HUDEP-2 (cell line): ENCODE results near the gene KCNS3.

Experiments
- DNase-seq, 76 experiments: peaks; one replicate each; lab custom pipeline; 2025; ENCODE audit not compliant: unreplicated experiment in 76 of 76; lab: John Stamatoyannopoulos, UW

KCNS3 gene, protein sequence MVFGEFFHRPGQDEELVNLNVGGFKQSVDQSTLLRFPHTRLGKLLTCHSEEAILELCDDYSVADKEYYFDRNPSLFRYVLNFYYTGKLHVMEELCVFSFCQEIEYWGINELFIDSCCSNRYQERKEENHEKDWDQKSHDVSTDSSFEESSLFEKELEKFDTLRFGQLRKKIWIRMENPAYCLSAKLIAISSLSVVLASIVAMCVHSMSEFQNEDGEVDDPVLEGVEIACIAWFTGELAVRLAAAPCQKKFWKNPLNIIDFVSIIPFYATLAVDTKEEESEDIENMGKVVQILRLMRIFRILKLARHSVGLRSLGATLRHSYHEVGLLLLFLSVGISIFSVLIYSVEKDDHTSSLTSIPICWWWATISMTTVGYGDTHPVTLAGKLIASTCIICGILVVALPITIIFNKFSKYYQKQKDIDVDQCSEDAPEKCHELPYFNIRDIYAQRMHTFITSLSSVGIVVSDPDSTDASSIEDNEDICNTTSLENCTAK

DNA sequence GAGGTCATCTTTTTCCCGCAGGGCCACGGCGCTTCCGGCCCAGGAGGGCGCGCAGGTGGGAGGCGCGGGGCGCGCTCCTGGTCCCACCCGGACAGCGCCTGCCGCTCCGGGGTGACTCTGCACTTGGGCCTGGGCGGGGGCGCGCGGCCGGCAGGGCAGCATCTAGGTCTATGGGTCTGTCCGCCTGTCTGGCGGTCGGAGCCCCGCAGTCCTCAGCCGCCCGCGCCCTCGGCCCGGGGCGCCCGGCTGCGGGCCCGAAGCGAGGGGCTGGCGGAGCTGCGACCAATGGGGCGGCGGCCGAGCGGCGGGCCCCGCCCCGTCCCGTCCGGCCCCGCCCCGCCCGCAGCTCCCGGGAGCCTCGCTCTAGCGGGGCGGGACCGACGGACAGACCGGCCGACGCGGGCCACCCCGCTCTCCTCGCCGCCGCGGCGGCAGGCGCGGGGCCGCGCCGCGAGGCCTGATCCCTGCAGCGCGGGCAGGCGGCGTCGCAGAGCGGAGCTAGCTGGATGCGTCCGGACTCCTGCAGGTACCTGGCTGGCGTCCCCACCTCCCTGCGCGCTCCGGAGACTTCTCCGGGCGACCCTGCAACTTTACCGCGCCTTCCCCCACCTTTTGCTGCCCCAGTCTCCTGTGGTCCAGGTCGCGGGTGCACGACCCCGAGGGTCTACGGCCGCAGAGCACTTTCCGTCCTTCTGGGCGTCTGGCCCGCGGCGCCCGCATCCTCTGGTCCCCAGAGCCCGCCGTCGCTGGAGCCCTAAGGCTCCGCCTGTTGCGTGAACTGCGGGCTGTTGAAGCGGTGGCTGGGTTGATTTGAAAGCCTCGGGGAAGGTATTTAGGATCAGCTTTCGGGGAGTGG is at the start of gene KCNS3:
Gene KCNS3, plus strand, starts transcription at position 387 of the 856 bp plus-strand sequence. CDS start 52,342 bp downstream, outside the sequence.
- DNase-seq: peak in 6 of 76 experiments; percentile 2 to 27 (median 5)

DNA sequence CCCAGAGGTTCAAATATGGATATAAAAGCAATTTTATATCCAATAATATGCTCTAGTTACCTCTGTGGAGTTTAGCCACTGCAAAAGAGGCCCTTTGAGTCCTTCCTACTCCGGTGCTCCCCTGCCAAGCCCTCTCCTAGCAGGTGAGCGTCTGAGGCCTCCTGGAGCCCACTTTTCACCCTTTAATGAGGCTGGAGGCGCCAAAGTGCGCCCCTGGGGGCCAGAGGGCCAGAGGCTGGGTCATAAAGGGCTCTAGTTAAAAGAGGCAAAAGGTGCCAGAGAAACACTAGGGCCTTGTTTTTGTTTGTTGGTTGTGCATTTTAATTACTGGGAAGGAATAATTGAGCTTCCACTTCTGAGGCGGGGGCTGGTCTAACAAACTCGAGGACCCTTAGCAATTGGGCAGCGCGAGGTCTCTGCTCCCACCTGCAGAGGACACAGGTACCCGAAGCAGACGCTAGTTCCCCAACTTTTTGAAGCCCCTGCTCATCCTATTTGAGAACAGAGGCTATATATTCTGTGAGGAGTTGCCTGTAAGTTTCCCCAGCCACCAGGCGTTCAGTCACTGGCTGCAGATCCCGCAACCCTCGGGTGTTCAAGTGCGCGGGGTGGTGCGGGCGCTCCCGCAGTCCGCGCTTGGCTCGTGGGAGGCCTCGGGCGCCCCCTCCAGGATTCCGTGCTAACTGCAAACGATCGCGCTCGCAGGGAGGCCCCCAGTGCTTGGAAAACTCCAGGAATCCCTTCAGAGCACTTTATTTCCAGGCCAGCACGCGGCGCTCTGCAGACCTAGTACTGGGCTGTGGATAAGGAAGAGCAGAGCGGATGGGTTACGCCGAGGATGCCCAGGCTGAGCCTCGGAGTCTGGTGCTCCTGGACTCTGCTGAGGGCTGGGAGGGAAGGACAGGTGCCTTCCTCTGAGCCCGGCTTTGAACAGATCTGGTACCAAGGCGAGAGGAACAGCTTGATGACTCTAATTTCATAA is 48.1 kb upstream of the KCNS3 start:
- peak in 54 of 76 experiments; percentile 6 to 61 (median 28) for DNase-seq

DNA sequence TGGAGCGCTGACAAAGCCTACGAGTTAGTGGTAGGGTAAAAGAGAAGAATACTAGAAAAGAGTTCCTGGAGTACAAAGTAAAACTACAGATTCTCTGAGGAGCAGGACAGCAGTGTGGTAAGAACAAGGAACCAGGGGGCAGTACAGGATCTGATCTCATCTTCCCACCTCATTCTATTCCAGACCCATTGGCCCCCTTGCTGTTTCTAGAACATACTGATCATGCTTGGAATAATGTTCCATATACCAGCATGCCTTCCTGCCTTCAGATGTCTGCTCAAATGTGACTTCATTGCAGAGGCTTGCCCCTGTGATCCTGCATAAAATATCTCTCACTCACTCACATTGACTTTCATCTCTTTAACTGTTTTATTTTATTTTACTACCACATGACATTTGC is 43.0 kb upstream of the KCNS3 start:
- no peak for DNase-seq

DNA sequence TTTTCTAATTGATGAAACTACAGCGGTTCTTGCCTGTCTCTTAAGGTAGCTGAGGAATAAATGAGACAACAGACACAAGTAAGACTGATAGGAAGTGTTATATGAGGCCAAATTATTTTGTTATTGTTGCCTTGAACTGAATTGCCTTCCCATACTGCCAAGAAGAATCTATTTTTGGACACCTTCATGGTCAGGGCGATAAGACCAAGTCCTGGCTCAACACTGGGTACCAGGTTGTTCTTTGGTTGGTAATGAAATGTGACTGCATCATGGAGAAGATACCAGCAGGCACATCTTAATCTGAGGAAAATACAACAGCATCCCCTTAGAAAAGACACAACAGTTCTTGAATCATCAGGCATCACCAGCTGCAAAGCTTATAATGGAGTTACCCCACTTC is 38.5 kb upstream of the KCNS3 start:
- no peak for DNase-seq

DNA sequence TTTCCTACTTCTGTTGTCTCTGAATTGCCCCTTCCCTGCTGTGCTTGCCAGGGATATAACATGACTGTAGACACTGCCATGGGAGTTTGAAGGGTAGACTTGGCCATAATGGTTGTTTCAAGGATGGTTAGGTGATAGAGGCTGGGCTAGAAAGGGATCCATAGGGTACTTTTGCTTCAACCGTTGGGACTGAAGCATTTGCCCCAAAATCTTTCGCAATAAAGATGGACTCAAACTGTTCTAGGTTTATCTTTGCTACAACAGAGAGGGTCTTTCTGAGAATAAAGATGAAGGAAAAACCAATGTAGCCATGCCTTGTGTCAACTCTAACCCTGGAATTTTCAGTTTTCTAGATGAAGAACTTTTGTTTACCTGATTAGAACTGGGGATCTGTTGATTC is 35.0 kb upstream of the KCNS3 start:
- no peak for DNase-seq

DNA sequence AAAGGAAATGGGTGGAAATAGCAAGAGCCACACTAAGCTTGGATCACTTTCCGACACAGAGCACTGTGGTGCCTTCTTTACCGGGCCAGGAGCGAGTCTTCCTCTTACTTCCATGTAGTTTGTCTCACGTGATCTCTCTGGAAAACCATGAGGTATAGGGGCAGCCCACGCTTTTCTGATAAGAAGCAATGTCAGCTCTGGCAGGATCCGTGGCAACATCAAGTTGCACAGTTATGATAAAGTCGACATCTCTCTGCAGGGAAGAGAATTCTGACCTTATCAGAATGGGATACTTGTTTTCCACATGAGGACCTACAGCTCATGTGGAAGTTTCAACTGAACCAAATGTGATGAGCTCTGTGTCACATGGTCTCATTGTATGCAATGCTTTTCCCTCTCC is 32.7 kb upstream of the KCNS3 start:
- DNase-seq: no peak

DNA sequence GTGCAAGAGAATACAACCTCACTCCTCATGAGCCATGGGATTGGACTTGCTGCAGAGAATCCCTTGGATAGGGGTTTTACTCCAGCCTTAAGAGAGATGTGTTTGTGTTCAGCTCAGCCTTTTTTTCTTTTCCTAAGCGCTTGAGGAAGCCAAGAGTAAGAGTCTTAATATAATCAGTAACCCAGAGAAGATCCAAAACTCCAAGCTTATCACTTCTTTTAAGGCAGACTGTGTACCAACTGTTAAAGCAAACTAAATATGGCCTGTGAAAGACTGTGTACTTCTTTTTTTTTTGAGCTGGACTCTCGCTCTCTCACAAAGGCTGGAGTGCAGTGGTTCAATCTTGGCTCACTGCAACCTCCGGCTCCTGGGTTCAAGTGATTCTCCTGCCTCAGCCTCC is 31.8 kb upstream of the KCNS3 start:
- DNase-seq: no peak

DNA sequence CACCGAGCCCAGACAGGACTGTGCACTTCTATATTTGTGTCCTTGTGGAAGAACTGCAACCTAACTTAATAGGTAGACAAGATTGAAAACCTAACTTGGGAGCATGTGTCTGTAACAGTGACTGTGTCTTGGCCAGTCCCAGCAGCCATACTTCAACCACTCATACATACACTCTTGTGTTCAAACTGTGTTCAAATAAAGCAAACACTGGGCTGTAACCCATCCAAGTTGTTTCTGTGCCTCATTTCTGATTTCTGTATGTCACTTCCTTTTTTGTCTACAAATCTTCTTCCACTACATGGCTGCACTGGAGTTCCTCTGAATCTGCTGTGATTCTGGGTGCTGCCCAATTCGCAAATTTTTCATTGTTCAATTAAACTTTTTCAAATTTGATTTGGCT is 31.2 kb upstream of the KCNS3 start:
- DNase-seq: no peak

DNA sequence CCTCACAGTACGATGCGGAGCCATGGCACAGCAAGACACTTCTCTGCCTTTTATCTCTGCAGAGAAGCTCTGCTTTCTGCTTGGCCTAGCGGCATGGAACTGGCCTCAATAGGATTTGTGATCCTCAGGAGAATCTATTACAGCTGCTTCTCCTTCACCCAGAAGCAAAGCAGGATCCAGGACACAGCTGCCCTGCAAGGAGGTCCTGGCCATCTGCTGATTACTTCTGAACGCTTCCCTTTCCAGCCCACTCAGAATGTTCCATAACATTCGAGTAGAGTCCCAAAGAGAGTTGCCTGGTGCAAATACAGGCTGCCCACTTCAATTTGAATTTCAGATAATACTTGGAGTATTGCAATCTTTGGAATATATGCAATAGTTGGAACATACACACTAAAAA is 29.2 kb upstream of the KCNS3 start:
- no peak for DNase-seq

DNA sequence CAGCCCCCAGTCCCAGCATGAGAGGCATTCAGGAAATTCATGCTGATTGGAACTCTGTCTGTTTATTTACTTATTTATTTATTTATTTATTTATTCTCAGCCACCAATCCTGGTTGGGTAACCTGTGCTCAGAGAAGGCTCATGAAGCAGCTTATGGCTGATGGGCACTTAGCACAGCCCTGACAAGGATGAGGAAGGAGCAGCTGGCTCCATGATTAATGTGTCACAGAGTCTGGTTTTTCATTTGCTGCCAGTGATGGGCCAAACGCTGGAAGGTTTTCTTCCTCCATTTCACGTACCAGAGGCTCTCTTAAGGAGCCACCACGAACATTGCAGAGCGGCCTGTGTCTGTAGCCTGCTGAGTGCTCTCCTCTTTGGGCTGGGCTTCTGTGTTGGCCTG is 28.3 kb upstream of the KCNS3 start:
- no peak for DNase-seq

DNA sequence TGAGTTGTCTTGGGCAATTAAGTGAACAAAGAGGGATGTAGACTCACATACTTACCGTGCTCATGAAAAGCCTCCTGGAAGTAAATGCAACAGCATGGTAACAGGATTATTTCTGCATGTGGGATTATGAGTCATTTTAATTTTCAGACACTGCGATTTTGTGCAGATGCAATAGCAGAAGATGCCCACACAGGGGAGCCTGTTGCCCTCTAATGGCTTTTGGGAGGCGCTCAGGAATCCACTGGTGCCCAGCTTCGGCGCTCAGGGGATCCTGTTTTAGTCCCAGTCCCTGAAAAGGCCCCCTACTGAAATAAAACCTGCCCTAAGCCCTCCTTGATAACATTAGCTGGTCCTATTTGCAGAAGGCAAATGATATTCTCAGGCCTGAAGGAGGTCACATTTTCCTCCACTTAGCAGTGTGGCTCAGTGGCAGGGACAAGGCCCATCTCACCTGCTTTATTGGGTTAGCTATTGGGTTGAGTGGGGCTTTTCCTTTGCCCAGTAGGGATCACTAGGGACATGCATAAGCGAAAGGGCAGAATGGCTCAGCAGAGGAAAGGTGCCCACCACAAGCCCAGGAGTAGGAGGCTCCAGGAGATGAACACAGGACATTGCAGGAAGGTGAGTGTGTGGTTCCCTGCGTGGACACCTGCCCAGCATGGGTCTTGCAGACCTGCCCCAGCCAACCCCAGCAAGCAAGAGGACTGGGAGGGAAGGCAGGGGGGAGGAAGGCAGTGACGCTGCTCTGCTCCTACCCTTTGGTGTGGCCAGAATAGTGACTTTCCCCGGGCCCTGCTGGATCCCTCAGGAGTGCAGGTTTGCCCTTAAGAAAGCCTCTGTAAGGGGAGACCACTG is 26.5 kb upstream of the KCNS3 start:
- DNase-seq: peak in 44 of 76 experiments; percentile 0 to 67 (median 19)

DNA sequence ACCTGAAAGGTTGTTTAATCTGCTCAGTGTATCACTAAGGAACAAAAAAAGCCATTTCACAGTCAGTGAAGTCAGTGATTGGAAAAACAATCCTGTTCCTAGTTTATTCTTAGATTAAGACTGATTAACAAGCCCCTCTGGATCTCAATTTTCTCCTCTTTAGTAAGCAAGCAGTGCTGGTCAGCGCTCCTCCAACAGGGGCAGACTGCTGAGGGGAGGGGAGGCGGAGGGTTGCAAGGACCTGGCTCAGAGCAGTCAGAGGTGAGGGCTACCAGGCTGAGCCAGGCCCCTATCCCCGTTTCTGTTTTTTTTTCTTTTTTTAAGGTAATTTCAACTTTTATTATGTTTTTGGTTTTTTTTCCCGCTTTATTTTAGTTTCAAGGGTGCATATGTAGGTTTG is 24.7 kb upstream of the KCNS3 start:
- DNase-seq: no peak

DNA sequence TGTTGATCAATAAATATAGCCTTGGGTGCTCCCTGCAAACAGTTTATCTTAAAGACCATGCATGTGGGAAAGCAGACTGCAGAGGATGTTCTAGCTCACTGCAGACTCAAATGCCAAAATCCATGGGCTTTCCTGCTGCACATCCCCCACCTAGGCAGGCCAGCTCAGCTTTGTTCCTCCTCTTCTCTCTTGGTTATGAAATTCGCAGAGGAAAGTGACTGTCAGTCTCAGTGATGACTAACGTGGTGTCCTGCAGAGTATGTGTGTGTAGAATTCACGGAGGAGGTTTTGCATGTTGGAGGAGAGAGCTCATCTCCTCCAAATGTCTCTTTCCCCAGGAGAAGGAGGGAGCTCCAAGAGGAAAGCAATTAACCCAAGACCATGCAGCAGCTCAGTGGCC is 21.4 kb upstream of the KCNS3 start:
- no peak for DNase-seq

DNA sequence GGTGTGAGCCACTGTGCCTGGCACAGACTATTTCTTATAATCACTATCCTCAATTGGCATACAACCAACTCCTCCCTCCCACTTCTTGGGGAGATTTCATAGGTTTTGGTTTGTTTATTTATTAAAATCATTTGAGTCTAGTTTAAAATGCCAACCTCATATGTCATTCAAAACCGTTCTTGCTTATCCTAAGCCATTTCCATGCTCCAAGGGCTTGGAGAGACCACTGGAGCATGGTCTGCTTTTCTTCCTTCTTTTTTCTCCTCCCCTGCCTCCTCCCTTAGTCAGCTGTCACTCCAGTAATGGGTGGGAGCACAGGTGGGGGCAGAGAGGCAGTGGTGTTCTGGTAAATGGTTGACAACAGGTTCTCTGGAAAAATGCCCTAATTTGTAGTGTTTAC is 20.4 kb upstream of the KCNS3 start:
- no peak for DNase-seq

DNA sequence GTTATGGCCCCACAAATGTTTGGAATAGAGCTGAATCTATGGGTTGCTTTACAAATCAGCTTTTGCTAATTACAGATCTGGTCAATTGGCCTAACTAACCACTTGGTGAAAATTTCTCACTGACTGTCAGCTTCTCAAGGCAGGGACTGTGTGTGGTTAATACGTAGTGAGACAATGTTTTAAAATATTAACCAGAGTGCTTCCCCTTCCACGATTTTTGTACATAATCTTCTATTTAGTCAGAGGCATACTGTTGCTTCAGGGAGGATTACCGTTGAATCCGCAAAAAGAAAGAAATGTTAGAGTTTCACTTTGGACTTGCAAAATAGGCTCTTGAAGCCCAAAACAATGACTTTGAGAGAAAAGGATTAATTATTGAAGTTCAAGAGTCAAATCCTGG is 14.9 kb upstream of the KCNS3 start:
- no peak for DNase-seq

DNA sequence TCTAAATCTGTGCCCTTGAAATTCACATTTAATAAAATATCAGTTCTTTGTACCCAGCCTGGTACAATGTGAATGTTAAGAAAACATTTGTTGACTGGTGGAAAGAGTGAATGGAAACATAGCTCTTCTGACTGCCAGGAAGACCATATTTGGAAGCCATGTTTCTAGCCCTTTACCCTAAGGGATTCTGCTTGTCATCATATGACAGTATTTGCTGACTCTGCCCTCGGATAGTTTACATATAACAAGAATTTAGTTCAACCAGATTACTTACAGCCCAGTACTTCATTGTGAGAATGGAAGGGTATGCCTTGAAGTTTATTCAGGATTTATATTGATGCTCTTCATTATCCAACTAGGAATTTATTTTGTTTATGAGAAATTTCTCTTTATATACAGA is 13.8 kb upstream of the KCNS3 start:
- DNase-seq: no peak

DNA sequence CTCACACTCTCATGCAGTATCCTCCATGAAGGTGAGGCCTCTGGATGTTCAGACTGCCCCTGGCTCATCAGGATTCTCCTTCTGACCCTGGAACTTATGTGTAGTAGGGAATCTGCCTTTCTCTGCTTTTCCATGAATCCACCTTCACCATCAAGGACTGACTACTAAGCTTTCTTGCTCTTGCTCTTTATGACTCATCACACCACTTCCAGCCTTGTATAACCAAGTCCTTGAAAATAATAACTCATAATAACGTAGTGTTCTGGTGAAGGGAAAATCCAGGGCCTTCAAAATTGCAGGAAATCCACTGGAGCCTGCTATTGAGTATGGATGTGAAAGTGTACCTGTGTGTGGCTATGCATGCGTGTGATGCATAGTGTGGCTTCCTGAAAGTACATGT is 11.3 kb upstream of the KCNS3 start:
- DNase-seq: no peak

DNA sequence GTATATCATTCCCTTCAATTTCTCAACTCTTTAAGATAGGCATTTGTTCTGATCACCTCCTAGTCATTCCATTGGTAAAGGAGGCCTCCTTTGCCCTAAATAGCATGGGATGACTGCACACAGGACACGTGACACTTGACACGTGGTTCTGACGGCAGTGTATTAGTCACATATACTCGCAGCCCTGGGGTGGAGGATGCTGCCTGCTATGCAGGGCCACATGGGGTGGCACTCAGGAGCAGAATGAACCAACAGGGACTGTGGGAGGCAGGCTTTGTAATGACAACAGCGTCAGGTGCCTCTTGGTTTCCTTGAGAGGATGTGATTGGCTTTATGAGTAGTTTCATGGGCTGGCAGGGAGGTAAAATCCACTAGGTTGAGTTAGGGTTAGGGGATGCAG is 9.3 kb upstream of the KCNS3 start:
- DNase-seq: peak in 1 of 76 experiments; percentile 3

DNA sequence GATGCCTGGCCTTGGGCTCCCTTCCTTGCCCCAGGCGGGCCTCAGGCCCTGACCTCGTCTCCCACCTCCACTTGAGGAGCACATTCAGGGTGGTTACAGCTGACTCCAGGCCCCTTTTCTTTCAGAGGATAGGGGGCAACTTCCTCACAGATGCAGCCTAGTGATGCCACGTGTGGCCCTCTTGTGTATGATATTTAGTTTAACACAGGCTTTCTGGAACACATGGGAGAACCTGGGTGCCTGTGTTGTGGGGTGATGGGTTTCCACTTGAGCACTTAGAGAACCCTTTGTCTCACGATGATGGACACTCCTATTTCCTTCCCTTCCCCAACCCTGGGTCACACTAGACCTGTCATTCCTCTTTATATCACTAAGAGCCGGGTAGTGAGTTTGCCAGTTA is 6.8 kb upstream of the KCNS3 start:
- DNase-seq: no peak

DNA sequence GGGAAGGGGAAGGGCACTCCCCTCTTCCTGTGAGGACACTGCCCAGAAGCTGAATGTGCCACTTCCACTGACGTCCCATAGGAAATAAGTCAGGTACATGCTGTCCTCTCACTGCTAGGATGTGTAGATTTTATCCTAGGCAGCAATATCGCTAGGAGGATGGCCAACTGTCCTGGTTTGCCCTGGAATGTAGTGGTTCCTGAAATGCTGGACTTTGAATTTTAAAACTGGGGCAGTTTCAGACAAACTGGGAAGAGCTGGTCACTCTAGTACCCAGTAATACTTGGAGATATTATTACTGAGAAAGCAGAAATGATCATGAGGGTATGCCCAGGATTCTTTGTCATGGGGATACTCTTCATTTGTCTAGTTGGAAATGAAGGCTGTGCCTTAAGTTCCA is 5.4 kb upstream of the KCNS3 start:
- DNase-seq: no peak
